Mesodermal cell (in vitro differentiated cells): ENCODE data around the gene CELF2.

Source experiments
- H3K27ac ChIP-seq: 2 replicates; pipeline ENCODE4 v1.7.0; 2013; ENCODE audit warnings: mild to moderate bottlenecking, low read depth, low read length, moderate library complexity; ENCODE audit not compliant: severe bottlenecking
- H3K36me3 ChIP-seq: 2 replicates; pipeline ENCODE4 v1.7.1; 2013; ENCODE audit warnings: mild to moderate bottlenecking, low read length, moderate library complexity; ENCODE audit not compliant: control insufficient read depth, insufficient read depth
- H3K4me1 ChIP-seq: one replicate; pipeline ENCODE4 v1.7.1; 2013; ENCODE audit warnings: mild to moderate bottlenecking, low read length; ENCODE audit not compliant: insufficient read depth, control insufficient read depth, poor library complexity, severe bottlenecking
- H3K4me3 ChIP-seq: 2 replicates; pipeline ENCODE4 v1.7.0; 2013; ENCODE audit warnings: low read length, control low read depth, mild to moderate bottlenecking; ENCODE audit not compliant: insufficient read depth, poor library complexity, severe bottlenecking; ENCODE audit errors: extremely low read depth
- H3K9me3 ChIP-seq: 2 replicates; pipeline ENCODE4 v1.7.1; 2013; ENCODE audit warnings: mild to moderate bottlenecking, low read length, moderate library complexity; ENCODE audit not compliant: control insufficient read depth
- WGBS, 2 experiments: methylation state at CpG; one replicate each; pipeline ENCODE4 v1.1.5; 2013; ENCODE audit warnings: missing lambda C conversion rate in 2 of 2; ENCODE audit not compliant: insufficient coverage in 2 of 2; 5-methylcytosine and 5-hydroxymethylcytosine counted together

CELF2 gene

DNA sequence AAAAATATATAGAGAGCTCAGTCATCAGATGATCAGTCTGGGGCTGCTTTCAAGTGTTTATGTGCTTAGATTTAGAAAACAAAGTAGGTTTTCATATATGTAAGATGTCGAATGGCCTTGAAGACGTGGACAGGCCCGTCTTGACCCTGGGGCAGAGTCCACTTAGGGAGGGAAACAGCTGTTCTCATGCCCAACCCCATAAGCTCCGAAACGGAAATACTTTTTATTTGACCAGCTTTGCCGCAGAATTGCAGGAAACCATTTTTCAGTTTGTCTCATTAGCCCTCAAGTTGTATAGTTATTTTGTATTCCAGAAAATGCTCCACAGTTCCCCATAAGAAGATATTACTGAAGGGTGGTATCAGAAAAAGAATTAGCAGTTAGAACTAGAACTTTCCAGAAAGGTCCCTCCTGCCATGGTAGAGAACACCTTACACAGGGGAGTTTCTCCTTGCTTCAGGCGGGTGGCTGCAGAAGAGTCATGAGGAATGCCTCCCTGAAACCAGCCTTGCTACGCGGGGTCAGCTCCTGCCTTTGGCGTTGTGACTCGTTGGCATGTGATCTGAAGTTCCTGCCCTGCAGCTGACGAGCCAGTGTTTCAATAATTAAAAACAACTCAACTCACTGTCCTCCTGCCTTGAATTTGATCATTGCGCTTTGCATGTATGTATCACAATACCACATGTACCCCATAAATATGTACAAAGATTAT, 192.7 kb downstream of the CELF2 start:
- Histone ChIP-seq H3K27ac (no peak overlapping the region), H3K9me3 (no peaks in the 10 kb centered on the region), H3K4me3 (no peak overlapping the region), H3K4me1 (peaks cover 5% of the 10 kb centered on the region), H3K36me3 (no peaks in the 10 kb centered on the region)
- WGBS, 2 experiments = 82 to 97% methylated on average over 8 to 11 of the region's 13 CpGs

DNA sequence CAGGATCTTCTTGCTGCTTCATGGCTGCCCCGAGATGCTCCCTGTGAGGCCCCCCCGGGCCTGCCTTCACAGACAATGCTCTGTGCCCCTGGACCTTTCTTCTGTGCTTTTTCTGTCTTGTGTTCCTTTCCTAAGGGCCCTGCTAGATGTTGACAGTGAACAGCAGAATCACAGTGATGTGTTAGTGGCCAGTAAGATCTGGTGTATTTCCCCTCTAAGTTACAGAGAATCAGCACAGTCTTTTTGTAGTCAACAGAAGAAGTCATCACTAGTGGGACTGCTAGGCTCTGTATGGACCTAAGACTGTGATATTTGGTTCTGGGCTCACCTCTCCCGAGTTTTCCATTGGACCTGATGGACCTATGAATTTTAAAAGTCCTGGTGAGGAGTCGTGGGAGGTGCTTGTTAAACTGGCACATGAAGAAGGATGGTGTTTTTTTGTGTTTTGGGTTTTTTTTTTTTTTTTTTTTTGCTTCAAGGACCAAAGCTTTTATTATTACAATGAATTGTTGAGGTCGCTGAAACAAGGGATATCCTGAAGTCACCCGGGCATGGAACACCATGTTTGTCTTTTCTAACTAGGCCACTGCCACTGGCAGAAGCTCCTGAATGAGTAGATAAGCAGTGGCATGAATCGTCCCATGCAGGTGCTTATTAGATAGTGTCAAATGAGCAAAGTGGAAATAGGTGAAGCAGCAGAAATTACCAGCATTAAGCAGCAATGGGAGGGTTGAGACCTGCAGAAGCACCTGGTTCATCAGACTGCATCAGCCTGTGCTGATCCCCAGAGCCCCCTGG, 194.8 kb downstream of the CELF2 start:
- Histone ChIP-seq H3K9me3 (no peaks in the 10 kb centered on the region), H3K4me3 (no peak overlapping the region)
- 78 to 85% methylated on average over 6 of the region's 7 CpGs for WGBS, 2 experiments

DNA sequence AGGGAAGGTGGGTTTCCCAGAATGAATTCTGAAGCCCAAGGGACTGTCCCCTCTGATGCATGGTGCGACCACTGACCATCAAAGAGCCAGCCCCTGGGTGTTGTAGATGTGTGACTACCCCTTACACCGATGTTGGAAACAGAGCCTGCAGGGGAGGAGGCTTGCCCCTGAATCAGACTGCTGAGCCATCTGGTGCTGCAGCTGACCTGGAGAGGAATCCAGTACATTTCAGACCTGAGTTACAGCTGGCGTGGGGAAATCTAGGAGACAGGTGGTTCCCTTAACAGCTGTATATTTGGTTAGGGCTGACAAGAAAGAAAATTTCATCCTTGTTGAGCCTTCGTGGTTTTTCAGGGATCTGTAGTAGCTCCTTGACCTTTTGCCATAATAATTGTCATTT, 195.5 kb downstream of the CELF2 start:
- Histone ChIP-seq H3K4me3 (no peak overlapping the region), H3K36me3 (no peaks in the 10 kb centered on the region), H3K9me3 (no peaks in the 10 kb centered on the region), H3K27ac (no peak overlapping the region), H3K4me1 (no peaks in the 10 kb centered on the region)
- 88 to 96% methylated on average over 2 to 4 of the region's 4 CpGs for WGBS, 2 experiments

More for the DNA sequence above, 194.8 kb downstream of the CELF2 start:
- Histone ChIP-seq H3K27ac (no peak overlapping the region), H3K36me3 (no peaks in the 10 kb centered on the region), H3K4me1 (no peaks in the 10 kb centered on the region)

DNA sequence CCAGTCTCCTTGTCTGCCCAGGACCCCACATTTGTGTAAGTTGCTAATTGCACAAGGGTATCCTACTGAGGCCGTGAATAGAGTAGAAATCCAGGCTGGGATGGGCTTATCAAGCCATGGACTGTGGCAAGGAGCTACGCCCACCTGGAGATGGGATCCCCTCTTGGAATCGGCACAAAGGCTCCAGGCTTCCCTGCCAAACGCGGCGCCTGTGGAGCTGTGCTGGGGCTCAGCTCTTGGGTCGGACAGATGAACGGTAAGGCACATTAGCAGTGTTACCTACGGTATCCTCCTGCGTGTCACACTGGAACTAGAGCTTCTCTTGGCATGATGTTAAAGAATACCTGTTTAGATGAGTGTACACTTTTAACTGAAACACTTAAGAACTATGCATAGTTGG, 196.7 kb downstream of the CELF2 start:
- Histone ChIP-seq H3K4me3 (no peak overlapping the region), H3K9me3 (no peaks in the 10 kb centered on the region), H3K4me1 (peaks cover 5% of the 10 kb centered on the region), H3K36me3 (no peaks in the 10 kb centered on the region), H3K27ac (no peak overlapping the region)
- WGBS, 2 experiments = 91 to 94% methylated on average over 9 of the region's 10 CpGs

DNA sequence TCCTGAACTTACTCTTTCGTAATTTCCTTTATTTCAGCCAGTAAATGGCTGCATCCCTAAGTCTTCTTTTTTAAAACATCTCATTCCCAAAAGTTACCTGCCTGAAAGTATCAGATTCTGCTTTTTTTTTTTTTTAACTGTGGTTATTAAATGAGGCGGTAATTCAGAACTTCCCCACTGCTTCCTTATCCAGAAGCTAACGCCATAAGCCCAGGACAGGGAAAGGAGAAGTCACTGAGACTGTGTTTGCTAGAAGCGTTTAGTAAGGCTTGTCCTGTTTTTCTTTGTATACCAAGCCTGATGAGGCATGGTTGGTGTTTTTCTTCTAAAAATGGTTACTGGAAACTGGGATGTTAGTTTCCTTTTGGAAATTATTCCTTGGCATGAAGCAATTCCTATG, 197.8 kb downstream of the CELF2 start:
- peaks cover 5% of the 10 kb centered on the region for H3K4me1 ChIP-seq
- H3K4me3 ChIP-seq = no peak overlapping the region
- no peaks in the 10 kb centered on the region for H3K9me3 ChIP-seq
- WGBS, 2 experiments = 89 to 93% methylated on average over 2 to 3 of the region's 4 CpGs
- no peaks in the 10 kb centered on the region for H3K36me3 ChIP-seq
- H3K27ac ChIP-seq = no peak overlapping the region

DNA sequence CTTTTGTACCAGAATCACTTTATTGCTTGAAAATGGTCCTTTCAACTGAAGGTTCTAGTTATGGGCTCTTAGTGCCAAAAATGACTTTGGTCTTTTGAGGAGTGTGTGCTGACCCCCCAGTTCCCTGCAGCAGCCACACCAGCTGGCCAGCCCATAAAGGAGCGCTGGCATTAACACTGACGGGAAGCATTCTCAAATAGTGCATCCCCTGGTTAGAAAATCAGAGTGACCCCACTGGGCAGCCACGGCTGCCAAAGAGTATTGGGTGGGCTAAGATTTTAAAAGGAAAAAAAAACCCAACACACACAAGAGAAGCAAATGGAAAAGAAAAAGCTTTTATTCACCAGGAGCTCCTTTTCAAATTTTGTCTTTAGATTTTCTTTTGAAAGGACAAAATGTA, 199.8 kb downstream of the CELF2 start:
- H3K36me3 ChIP-seq = no peaks in the 10 kb centered on the region
- no CpG with 5 or more reads among the region's 3 CpGs for WGBS, 2 experiments
- H3K9me3 ChIP-seq = no peaks in the 10 kb centered on the region
- H3K27ac ChIP-seq = no peak overlapping the region
- no peak overlapping the region for H3K4me3 ChIP-seq
- H3K4me1 ChIP-seq = peaks cover 5% of the 10 kb centered on the region

DNA sequence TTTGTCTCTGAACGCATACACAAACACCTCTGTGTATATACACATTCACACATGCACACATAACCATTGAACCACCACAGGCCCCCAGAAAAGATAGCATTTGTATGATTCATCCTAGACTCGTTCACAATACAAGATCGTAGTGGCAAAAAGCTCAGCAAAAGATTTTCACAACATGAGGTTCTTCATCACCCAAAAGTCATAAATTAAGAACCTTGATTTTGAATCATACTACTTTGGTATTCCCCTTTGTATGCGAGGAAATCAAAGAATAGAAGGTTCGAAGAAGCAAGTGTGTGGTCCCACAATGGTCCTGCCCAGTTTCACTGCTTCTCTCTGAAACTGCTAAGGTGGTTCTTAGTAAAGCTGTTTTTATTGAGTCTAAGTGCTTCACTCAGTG, 200.7 kb downstream of the CELF2 start:
- Histone ChIP-seq H3K9me3 (no peaks in the 10 kb centered on the region), H3K4me3 (no peak overlapping the region), H3K36me3 (no peaks in the 10 kb centered on the region), H3K4me1 (peaks cover 5% of the 10 kb centered on the region), H3K27ac (no peak overlapping the region)
- 67 to 84% methylated on average over 2 to 4 of the region's 5 CpGs for WGBS, 2 experiments

DNA sequence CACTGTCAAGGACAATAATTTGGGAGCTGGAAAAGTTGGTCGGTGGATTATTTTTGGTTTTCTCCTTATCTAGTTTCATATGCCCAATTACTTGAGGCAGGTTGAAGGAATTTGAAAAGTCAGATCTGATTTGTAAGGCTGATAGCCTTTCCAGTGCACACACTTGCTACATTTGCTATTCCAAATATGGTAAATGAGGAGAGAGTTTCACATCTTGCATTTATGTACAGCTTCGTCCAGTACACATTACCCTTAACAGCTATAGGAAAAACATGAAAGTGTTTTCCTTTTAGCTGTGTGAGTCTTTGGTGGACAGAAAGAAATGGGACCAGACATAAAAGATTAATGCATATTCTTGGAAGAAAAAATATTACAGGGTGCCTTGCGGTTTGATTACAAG, 201.8 kb downstream of the CELF2 start:
- H3K9me3 ChIP-seq = no peaks in the 10 kb centered on the region
- 100% methylated on average over 1 of the region's 3 CpGs for WGBS, 2 experiments
- no peak overlapping the region for H3K4me3 ChIP-seq
- H3K4me1 ChIP-seq = peaks cover 5% of the 10 kb centered on the region
- H3K36me3 ChIP-seq = no peaks in the 10 kb centered on the region
- H3K27ac ChIP-seq = no peak overlapping the region

DNA sequence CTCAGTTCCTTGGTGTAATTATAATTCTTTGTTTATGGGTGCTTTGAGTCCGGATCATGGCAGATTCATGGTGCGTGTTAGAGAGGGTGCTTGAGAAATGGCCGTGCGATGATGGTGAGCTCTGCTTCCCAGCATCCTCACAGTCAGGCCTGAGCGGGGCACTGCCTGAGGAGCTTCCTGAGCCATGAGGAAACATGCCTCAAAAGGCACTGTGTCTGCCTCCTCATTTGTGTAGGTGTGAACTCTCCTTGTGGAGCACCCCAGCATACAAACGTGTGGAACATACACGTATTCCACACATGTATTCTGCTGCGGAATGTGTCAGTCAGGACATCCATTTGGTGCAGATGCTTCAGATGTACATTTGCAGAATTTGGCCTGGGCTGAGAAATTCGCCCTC, 205.4 kb downstream of the CELF2 start:
- no peak overlapping the region for H3K27ac ChIP-seq
- H3K4me3 ChIP-seq = no peak overlapping the region
- H3K36me3 ChIP-seq = no peaks in the 10 kb centered on the region
- whole genome bisulfite sequencing, 2 experiments = 90% methylated on average over 8 of the region's 9 CpGs
- H3K4me1 ChIP-seq = peaks cover 5% of the 10 kb centered on the region
- no peaks in the 10 kb centered on the region for H3K9me3 ChIP-seq

DNA sequence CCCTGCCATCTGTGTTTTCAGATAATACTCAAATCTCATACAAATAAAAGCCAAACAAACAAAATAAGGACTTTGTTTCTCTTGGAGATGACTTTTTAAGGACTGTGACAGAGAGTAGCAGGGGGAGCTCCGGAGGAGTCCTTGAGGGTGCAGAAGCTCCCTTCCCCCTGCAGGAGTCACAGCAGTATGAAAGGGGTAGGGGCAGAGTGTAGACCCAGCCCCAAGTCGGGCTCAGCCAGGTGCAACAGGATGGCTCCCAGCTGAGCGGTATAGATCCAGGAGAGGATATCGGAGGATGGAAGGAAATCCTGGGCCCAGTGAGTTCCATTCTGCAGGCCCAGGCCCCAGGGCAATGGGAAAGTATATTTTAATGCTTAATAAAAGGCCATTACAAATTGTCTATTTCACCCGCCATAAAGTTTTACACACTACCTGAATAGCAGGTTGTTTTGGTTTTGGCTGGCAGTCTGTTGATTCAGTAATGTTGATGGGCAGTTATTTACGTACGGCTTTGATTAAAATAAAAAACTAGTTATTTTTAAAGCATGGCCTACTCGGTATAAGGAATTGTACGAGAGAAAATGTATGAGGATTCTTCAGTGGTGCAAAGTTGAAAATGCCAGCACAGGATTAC, 206.0 kb downstream of the CELF2 start:
- H3K9me3 ChIP-seq = no peaks in the 10 kb centered on the region
- WGBS, 2 experiments = 89 to 94% methylated on average over 6 to 7 of the region's 9 CpGs
- H3K36me3 ChIP-seq = no peaks in the 10 kb centered on the region
- no peak overlapping the region for H3K27ac ChIP-seq
- H3K4me1 ChIP-seq = peaks cover under 1% of the 10 kb centered on the region
- no peak overlapping the region for H3K4me3 ChIP-seq
